ENCODE data around the gene OR8I2. TPM values are rescaled to one million over a fixed set of nuclear protein-coding genes. Genes with fewer than 3 reads are reported as not detected.
"Not testable (repeated sequence)": the region's sequence is repeated elsewhere in the genome, so short reads cannot be mapped to it uniquely, and the experiment has no call there.

The OR8I2 gene
- total RNA-seq: not detected
- long read RNA-seq, donor 1: 0 reads
- long read RNA-seq, donor 2: 0 reads

DNA sequence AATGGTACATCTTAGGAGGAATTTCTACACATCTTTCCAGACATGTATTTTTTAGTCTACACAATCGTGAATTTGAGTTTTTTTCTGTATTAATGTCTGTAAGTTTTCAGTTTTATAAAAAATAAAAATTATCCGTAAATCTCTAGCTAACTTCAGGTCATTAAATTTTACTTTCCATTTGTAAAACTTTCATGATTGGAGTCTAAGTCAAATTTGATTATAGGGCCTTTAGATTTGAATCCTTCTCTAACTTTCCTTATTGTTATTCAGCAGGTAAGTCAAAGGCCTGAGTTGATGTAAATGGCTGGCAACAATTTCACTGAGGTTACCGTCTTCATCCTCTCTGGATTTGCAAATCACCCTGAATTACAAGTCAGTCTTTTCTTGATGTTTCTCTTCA, at the start of gene OR8I2:
Gene OR8I2 (plus strand): TSS at position 301 of the 400 bp plus-strand sequence. CDS start 0 bp downstream, at position 301.
- intact Hi-C loops (cut with DNase I, micrococcal nuclease): no loop called here
- H3K4me3 ChIP-seq: no peak within 1 kb of the TSS
- TF ChIP-seq, protein P1, sequence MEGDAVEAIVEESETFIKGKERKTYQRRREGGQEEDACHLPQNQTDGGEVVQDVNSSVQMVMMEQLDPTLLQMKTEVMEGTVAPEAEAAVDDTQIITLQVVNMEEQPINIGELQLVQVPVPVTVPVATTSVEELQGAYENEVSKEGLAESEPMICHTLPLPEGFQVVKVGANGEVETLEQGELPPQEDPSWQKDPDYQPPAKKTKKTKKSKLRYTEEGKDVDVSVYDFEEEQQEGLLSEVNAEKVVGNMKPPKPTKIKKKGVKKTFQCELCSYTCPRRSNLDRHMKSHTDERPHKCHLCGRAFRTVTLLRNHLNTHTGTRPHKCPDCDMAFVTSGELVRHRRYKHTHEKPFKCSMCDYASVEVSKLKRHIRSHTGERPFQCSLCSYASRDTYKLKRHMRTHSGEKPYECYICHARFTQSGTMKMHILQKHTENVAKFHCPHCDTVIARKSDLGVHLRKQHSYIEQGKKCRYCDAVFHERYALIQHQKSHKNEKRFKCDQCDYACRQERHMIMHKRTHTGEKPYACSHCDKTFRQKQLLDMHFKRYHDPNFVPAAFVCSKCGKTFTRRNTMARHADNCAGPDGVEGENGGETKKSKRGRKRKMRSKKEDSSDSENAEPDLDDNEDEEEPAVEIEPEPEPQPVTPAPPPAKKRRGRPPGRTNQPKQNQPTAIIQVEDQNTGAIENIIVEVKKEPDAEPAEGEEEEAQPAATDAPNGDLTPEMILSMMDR (IDR thresholded peaks at IDR 0.05): no peak
- no peaks in the 10 kb centered on the region for H3K9me3 ChIP-seq
- H3K36me3 ChIP-seq (ENCODE audit: low read depth): no peaks in the 10 kb centered on the region
- no peak for ATAC-seq
- no peaks in the 10 kb centered on the region for H3K4me1 ChIP-seq (ENCODE audit: low read depth)
- DNase-seq: no peak

DNA sequence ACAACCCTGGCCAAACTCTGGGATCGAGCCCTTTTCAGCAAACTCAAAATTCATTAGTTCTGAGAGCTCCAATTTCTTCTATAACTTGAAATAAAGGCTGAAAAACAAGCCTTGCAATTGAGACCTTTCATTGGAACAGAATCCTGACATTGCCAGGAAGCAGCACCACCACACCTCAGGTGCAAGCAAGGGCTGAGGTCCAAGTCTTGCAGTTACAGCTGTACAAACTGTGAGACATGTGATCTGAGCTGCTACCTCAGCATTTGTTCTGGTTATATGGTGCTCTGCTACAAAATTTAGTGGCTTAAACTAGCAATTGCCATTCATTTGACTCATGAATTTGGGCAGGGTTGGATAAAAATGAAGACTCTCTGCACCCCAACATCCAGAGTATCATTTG, 47.6 kb upstream of the OR8I2 start:
- DNase-seq: no peak
- intact Hi-C loops (cut with DNase I, micrococcal nuclease): no loop called here

DNA sequence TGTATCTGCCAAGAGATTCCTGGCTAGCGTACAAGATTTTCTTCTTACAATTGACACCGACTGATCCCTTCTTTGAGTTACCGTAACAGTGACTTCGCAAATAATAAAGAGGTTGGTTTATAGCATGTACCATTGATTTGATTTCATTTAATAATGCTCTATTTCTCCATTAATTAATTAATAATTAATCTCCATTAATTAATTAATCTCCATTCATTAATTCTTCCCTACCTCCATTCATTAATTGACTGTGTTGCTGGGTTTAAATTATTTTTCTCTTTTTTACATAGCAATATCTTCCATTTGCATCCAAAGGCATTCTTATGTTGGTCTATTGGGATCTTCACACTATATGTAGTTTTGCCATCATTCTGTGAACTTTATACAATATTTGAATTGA, 44.6 kb upstream of the OR8I2 start:
- intact Hi-C loops (cut with DNase I, micrococcal nuclease): no loop called here
- ATAC-seq (no peak), DNase-seq (no peak)

More for the DNA sequence above, 47.6 kb upstream of the OR8I2 start:
- no peak for ATAC-seq
- Histone ChIP-seq H3K36me3 (ENCODE audit: low read depth) (no peaks in the 10 kb centered on the region), H3K4me3 (no peak overlapping the region), H3K9me3 (no peaks in the 10 kb centered on the region), H3K4me1 (ENCODE audit: low read depth) (no peaks in the 10 kb centered on the region)
- TF ChIP-seq, protein P1 (IDR thresholded peaks at IDR 0.05): no peak

DNA sequence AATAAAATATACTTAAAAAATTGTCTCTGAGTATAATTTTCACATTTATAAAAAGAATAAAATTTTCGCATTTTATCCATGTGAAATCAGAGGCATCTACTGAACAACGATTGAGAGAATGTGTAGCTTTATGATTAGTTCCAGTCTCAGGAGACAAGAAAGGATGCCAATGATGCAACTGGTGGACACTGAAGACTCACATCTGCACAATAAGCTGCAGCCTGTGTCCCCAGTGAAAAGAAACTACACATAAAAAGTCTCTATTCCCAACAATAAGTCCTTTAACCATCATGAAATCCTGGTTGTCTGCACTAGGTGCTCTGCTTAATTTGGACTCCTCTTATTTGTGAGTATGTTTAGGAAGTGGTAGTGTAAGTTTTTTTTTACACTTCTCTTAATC, 43.6 kb upstream of the OR8I2 start:
- H3K36me3 ChIP-seq (ENCODE audit: low read depth): no peaks in the 10 kb centered on the region
- ATAC-seq: no peak

More for the DNA sequence above, 44.6 kb upstream of the OR8I2 start:
- H3K4me1 ChIP-seq (ENCODE audit: low read depth): no peaks in the 10 kb centered on the region
- H3K36me3 ChIP-seq (ENCODE audit: low read depth): no peaks in the 10 kb centered on the region
- TF ChIP-seq, protein P1 (IDR thresholded peaks at IDR 0.05): no peak
- no peak overlapping the region for H3K4me3 ChIP-seq
- H3K9me3 ChIP-seq: no peaks in the 10 kb centered on the region

DNA sequence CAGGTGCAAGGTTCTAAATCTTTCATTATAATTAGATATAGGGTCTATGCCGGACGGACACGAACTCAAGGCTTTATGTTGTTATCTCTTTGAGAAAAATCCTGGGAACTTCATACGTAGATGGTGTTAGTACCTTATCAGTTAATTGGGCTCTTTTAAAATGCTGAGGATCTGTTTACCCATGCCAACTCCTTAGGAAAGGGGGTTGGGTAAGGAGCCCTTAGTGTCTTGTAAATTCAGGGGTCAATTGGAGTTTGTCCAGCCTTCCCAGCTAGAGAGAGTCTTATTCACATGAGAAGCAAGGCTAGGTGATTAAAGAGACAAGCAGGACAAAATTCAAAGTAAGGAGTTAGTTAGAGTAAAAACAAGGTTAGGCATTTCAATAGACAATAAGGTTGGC, 36.7 kb upstream of the OR8I2 start:
- ATAC-seq; DNase-seq; H3K4me1 ChIP-seq (ENCODE audit: low read depth); H3K9me3 ChIP-seq; H3K4me3 ChIP-seq; intact Hi-C loops (cut with DNase I, micrococcal nuclease); H3K36me3 ChIP-seq (ENCODE audit: low read depth): not testable (repeated sequence)

More for the DNA sequence above, 43.6 kb upstream of the OR8I2 start:
- TF ChIP-seq, protein P1 (IDR thresholded peaks at IDR 0.05): no peak
- Histone ChIP-seq H3K9me3 (no peaks in the 10 kb centered on the region), H3K4me1 (ENCODE audit: low read depth) (no peaks in the 10 kb centered on the region), H3K4me3 (no peak overlapping the region)
- no peak for DNase-seq
- intact Hi-C loops (cut with DNase I, micrococcal nuclease): no loop called here

DNA sequence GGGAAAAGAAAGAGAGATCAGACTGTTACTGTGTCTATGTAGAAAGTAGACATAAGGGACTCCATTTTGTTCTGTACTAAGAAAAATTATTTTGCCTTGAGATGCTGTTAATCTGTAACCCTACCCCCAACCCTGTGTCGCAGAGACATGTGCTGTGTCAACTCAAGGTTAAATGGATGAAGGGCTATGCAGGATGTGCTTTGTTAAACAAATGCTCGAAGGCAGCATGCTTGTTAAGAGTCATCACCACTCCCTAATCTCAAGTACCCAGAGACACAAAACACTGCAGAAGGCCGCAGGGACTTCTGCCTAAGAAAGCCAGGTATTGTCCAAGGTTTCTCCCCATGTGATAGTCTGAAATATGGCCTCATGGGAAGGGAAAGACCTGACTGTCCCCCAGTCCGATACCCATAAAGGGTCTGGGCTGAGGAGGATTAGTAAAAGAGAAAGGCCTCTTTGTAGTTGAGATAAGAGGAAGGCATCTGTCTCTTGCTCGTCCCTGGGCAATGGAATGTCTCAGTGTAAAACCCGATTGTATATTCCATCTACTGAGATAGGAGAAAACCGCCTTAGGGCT, 35.4 kb upstream of the OR8I2 start:
- DNase-seq; intact Hi-C loops (cut with DNase I, micrococcal nuclease); H3K4me1 ChIP-seq (ENCODE audit: low read depth); H3K4me3 ChIP-seq; H3K36me3 ChIP-seq (ENCODE audit: low read depth); ATAC-seq; H3K9me3 ChIP-seq: not testable (repeated sequence)

DNA sequence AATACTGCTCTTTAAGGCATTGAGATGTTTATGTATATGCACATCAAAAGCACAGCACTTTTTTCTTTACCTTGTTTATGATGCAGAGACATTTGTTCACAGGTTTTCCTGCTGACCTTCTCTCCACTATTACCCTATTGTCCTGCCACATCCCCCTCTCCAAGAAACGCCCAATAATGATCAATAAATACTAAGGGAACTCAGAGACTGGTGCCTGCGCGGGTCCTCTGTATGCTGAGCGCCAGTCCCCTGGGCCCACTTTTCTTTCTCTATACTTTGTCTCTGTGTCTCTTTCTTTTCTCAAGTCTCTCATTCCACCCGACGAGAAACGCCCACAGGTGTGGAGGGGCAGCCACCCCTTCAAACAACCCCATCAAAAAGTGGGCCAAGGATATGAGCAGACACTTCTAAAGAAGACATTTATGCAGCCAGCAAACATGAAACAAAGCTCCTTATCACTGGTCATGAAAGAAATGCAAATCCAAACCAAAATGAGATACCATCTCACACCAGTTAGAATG, 34.8 kb upstream of the OR8I2 start:
- ATAC-seq; H3K36me3 ChIP-seq (ENCODE audit: low read depth); DNase-seq; H3K9me3 ChIP-seq; H3K4me1 ChIP-seq (ENCODE audit: low read depth); intact Hi-C loops (cut with DNase I, micrococcal nuclease); H3K4me3 ChIP-seq: not testable (repeated sequence)

Data from mucosa of descending colon (tissue), 3 donors.